Liver (tissue), 3 donors: Measurements from ENCODE around the gene LRRC23.

Experiments
- NR2F2 ChIP-seq: IDR thresholded peaks from 2 replicates; pipeline ENCODE4 v1.6.1; 2016; ENCODE audit warnings: antibody characterized with exemption
- YY1 ChIP-seq: IDR thresholded peaks from 2 replicates; pipeline ENCODE4 v1.6.1; 2016; ENCODE audit warnings: antibody characterized with exemption, mild to moderate bottlenecking
- TF ChIP-seq, protein P1 (sequence below): fragments of 150-350 bp; IDR thresholded peaks from 2 replicates; pipeline ENCODE4 v1.5.1; 2017; ENCODE audit warnings: improper control_type of control experiment, low read depth, low read length; ENCODE audit not compliant: missing input control
- TF ChIP-seq, protein P2 (sequence below): IDR thresholded peaks from 2 replicates; pipeline ENCODE4 v1.6.1; 2016; ENCODE audit warnings: antibody characterized with exemption
- donor health status: healthy.
- donor health status: healthy.

DNA sequence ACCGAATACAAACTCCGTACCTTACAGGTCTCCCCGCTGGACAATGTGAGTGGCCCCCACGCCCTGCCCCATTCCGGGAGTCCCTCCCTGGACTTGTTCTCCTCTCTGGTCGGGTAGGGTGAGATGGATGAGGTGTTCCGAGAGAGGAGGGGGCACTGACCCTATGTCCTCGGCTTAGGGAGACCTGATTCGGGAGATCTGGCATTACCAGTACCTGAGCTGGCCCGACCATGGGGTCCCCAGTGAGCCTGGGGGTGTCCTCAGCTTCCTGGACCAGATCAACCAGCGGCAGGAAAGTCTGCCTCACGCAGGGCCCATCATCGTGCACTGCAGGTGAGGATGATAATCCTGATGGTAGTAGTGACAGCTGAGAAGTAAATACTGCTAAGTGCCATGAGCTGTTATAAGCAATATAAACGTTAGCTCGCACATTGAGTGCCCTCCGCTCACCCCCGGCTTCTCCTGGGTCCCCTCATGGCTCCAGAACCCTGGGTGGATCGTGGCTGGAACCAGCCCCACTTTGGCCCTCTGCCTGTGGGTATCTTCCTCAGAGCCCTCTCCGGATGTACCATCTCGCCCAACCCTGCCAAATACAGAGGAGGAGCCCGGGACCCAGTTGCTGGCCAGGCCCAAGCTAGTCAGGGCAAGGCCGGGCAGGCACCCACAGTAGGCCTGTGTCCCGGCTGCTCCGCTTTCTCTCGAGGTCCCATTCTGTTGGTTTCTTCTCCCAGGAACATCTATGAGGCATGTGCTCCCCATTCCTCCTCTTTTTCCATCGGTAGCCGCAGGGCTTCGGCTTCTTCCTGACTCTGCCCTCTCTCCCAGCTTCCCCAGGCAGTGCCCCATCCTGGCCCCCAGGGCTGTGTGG, 53.4 kb downstream of the LRRC23 start:
- TF ChIP-seq, protein P1, sequence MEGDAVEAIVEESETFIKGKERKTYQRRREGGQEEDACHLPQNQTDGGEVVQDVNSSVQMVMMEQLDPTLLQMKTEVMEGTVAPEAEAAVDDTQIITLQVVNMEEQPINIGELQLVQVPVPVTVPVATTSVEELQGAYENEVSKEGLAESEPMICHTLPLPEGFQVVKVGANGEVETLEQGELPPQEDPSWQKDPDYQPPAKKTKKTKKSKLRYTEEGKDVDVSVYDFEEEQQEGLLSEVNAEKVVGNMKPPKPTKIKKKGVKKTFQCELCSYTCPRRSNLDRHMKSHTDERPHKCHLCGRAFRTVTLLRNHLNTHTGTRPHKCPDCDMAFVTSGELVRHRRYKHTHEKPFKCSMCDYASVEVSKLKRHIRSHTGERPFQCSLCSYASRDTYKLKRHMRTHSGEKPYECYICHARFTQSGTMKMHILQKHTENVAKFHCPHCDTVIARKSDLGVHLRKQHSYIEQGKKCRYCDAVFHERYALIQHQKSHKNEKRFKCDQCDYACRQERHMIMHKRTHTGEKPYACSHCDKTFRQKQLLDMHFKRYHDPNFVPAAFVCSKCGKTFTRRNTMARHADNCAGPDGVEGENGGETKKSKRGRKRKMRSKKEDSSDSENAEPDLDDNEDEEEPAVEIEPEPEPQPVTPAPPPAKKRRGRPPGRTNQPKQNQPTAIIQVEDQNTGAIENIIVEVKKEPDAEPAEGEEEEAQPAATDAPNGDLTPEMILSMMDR, result no peak
- TF ChIP-seq, protein P2, sequence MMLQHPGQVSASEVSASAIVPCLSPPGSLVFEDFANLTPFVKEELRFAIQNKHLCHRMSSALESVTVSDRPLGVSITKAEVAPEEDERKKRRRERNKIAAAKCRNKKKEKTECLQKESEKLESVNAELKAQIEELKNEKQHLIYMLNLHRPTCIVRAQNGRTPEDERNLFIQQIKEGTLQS, result no peak
- TF ChIP-seq YY1 (no peak), NR2F2 (no peak)
